ENCODE data around the gene MCIDAS.

MCIDAS gene

DNA sequence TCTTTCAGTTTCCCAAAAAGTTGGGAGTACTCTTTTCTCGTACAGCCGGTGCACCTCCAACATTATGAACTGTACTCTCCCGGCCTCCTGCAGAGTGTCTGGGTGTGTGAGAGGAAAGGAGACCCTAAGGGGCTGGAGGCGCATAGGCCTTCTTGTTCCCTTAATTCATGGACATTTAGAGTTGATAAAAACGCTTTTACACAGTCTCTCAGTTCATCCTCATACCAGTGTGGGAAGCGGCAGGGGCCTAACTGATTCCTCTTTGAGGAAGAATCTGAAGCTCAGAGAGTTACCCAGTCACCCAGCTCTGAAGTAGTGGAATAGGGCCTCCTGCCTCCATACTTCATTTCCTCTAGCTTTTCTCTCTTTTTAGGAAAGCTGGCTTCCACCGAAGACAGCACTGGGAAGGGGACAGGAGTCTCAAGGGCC is 3.3 kb downstream of the MCIDAS start:
- peaks cover 25% of the 10 kb centered on the region for H3K4me1 Mint-ChIP-seq
- H3K9me3 Mint-ChIP-seq = no peaks in the 10 kb centered on the region
- peak overlapping the region; percentile 47 to 63 (median 54) for H3K4me3 Mint-ChIP-seq
- H3K27me3 Mint-ChIP-seq (ENCODE audit: low read depth) = peaks cover 95% of the 10 kb centered on the region
- TF ChIP-seq, protein P1, sequence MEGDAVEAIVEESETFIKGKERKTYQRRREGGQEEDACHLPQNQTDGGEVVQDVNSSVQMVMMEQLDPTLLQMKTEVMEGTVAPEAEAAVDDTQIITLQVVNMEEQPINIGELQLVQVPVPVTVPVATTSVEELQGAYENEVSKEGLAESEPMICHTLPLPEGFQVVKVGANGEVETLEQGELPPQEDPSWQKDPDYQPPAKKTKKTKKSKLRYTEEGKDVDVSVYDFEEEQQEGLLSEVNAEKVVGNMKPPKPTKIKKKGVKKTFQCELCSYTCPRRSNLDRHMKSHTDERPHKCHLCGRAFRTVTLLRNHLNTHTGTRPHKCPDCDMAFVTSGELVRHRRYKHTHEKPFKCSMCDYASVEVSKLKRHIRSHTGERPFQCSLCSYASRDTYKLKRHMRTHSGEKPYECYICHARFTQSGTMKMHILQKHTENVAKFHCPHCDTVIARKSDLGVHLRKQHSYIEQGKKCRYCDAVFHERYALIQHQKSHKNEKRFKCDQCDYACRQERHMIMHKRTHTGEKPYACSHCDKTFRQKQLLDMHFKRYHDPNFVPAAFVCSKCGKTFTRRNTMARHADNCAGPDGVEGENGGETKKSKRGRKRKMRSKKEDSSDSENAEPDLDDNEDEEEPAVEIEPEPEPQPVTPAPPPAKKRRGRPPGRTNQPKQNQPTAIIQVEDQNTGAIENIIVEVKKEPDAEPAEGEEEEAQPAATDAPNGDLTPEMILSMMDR (IDR thresholded peaks at IDR 0.05; ENCODE audit: unreplicated experiment in 3 of 3) = no peak
- H3K27ac Mint-ChIP-seq = no peak overlapping the region
- no peaks in the 10 kb centered on the region for H3K36me3 Mint-ChIP-seq (ENCODE audit: low read depth)

DNA sequence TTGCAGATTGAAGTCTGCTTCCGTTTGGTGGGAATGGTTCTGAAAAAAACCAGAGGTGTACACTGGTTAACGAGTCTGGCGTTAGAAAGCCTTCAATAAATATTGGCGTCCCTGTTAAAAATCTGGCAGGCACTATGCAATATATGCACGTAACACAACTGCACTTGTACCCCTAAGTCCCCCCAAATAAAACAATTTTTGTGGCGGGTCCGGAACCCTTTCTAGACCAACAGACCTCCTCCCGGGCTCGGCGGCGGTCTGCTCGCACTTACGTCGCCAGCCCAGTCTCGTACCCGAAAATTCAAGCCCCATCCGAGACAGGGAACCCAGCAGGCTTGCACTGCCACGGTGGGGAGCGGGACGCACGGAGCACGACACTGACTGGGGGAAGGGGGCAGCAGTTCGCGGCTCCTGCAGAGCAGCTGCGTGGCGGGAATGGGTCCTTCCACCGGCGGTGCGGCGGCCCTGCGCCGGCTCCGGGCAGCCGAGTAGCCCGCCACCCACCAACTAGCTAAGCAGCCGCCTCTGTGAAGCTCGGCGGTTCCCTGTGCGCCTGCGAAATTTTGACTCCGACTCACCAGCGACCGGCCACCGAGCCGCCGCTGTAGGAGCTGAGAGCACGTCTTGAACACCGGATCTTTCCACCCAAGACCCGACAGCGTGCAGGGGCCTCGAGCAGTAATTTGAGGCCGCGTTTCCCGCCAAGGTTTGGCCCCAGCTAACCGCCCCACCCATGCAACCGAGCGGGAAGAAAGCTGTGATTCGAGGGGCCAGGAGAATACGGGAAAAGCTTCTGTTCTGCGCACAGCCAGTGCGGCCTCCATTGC is 3.9 kb downstream of the MCIDAS start:
- Mint-ChIP-seq H3K4me1 (peaks cover 27% of the 10 kb centered on the region), H3K4me3 (peak overlapping the region; percentile 46 to 63 (median 54)), H3K36me3 (ENCODE audit: low read depth) (no peaks in the 10 kb centered on the region), H3K27me3 (ENCODE audit: low read depth) (peaks cover 95% of the 10 kb centered on the region), H3K9me3 (no peaks in the 10 kb centered on the region), H3K27ac (no peak overlapping the region)
- TF ChIP-seq, protein P1 (IDR thresholded peaks at IDR 0.05; ENCODE audit: unreplicated experiment in 3 of 3) = no peak

DNA sequence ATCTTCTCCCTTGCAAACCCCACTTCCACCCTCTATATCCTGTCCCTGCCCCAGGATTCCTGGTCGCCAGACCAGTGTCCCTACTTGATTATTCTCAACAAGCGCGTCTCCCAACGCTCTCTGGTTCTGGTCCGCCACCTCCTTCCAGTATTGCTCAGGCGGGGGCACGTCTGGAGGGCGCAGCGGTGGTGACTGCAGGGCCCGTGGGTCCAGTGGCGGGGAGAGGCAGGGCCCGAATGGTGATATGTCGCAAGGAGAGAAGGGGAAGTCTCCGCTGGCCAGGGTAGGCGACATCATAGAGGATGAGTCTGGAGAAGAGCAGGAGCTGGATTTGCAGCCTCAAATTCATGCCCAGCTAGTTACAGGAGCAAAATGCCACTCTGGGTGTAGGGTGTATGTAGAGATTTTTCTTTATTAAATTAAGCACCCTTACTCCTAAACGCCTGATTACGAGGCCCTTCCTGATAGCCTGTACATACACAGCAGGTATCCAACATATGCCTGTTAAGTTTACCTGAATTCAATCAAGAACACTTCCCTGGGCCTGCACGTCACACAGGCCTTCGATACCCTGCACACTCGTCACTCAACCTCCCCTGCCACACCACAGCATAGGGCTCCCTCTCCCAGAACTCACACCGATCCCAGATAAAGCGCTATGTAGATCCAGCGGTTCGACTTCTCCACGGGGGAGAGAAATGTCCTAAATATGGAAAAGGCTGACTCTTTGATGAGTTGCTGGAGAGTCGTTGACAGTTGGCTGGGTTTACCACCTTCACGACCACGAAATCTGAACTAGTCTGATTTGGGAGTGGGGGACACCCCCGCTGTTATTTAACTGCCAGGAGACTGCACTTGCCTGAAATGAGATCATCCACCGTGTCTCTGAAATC is 4.8 kb downstream of the MCIDAS start:
- H3K4me1 Mint-ChIP-seq = peaks cover 20% of the 10 kb centered on the region
- no peak overlapping the region for H3K27ac Mint-ChIP-seq
- H3K27me3 Mint-ChIP-seq (ENCODE audit: low read depth) = peaks cover 95% of the 10 kb centered on the region
- H3K36me3 Mint-ChIP-seq (ENCODE audit: low read depth) = no peaks in the 10 kb centered on the region
- peak overlapping the region; percentile 24 to 47 (median 46) for H3K4me3 Mint-ChIP-seq
- H3K9me3 Mint-ChIP-seq = no peaks in the 10 kb centered on the region
- TF ChIP-seq, protein P1 (IDR thresholded peaks at IDR 0.05; ENCODE audit: unreplicated experiment in 3 of 3) = no peak

DNA sequence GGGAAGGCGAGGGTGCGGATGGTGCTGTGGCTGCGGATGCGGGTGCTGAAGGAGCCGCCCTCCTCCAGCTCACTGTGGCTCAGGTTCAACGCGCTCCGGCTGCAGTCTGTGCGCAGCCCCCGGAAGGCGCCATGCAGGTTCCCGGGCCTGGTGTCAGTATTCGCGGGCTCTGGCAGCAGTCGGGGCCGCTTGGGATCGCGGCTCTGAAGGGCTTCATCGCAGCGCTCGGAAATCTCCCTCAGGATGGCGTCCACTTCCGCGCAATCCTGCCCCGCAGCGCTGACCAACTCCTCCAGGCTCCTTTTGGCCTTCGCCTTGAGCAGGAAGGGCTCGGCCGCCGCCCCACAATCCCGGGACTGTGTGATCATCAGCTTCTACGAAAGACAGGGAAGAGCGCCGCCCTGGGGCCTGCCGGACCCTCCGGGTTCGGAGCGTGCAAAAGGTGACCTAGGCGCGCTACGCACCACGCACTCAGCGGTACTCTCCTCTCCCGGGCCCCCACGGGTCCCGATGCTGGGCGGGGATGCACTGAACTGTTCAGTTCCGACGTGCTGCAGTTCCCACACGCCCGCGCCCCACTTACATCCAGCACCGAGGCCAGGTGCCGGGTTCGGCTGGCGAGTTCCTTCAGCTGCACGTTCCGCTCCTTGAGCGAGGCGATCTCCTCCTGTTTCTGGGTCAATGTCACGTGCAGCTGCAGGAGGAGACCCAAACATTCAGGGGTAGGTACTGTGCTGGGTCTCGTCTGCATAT is 6.5 kb downstream of the MCIDAS start:
- Mint-ChIP-seq H3K27ac (no peak overlapping the region), H3K27me3 (ENCODE audit: low read depth) (peaks cover 89% of the 10 kb centered on the region), H3K4me1 (peaks cover 20% of the 10 kb centered on the region), H3K9me3 (no peaks in the 10 kb centered on the region), H3K36me3 (ENCODE audit: low read depth) (no peaks in the 10 kb centered on the region), H3K4me3 (peak overlapping the region; percentile 65 to 77 (median 77))
- TF ChIP-seq, protein P1 (IDR thresholded peaks at IDR 0.05; ENCODE audit: unreplicated experiment in 3 of 3) = no peak

DNA sequence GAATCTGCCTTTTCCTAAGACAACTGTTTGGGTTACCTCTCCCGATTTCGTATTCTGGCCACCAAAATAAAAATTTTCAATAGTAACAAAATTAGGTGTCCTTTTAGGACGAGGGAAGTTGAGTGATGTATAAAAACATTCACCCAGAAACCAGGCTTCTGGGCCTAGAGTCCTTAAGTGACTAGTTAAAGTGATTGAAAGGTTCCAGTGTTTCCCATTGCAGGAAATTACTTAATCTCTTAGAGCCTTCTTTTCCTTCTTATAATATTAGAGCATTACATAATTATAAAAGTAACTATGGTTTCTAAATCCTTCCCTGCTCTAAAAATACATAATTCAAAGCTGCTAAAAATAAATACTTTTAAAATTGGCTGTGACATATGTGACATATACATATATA is 7.3 kb downstream of the MCIDAS start:
- TF ChIP-seq, protein P1 (IDR thresholded peaks at IDR 0.05; ENCODE audit: unreplicated experiment in 3 of 3) = no peak
- H3K27ac Mint-ChIP-seq = no peak overlapping the region
- peak overlapping the region; percentile 47 to 77 (median 77) for H3K4me3 Mint-ChIP-seq
- H3K4me1 Mint-ChIP-seq = peaks cover 20% of the 10 kb centered on the region
- H3K9me3 Mint-ChIP-seq = no peaks in the 10 kb centered on the region
- peaks cover 85% of the 10 kb centered on the region for H3K27me3 Mint-ChIP-seq (ENCODE audit: low read depth)
- H3K36me3 Mint-ChIP-seq (ENCODE audit: low read depth) = no peaks in the 10 kb centered on the region

Data from nephron (organoid).